ENCODE data around the gene FAM43B.

DNA sequence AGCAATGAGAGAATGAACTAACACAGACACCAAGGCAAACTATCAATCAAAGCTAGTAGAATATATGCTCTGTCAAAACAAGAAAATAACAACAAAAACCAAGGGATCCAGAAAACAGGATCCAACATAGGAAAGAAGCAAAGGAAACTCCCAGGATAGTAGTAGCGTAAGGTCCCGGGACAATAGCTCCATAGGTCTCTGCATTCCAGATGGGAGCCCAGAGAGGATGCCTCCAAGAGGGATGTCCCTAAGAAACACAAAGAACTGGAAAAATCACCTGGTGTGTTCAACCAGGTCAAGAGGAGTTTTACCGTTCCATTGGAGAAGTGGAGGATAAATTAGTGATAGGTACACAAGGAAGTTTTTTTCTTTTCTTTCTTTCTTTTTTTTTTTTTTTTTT lies 5.7 kb upstream of the FAM43B start:
- TF ChIP-seq, protein P1, sequence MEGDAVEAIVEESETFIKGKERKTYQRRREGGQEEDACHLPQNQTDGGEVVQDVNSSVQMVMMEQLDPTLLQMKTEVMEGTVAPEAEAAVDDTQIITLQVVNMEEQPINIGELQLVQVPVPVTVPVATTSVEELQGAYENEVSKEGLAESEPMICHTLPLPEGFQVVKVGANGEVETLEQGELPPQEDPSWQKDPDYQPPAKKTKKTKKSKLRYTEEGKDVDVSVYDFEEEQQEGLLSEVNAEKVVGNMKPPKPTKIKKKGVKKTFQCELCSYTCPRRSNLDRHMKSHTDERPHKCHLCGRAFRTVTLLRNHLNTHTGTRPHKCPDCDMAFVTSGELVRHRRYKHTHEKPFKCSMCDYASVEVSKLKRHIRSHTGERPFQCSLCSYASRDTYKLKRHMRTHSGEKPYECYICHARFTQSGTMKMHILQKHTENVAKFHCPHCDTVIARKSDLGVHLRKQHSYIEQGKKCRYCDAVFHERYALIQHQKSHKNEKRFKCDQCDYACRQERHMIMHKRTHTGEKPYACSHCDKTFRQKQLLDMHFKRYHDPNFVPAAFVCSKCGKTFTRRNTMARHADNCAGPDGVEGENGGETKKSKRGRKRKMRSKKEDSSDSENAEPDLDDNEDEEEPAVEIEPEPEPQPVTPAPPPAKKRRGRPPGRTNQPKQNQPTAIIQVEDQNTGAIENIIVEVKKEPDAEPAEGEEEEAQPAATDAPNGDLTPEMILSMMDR (IDR thresholded peaks at IDR 0.05), result no peak
- TF ChIP-seq POLR2A (IDR thresholded peaks at IDR 0.05), result no peak
